ENCODE data around the gene B3GNT4. TPM values are rescaled to one million over a fixed set of nuclear protein-coding genes. Genes with fewer than 3 reads are reported as not detected.

Gene B3GNT4
- total RNA-seq, 2 experiments from 2014 or later = not detected

DNA sequence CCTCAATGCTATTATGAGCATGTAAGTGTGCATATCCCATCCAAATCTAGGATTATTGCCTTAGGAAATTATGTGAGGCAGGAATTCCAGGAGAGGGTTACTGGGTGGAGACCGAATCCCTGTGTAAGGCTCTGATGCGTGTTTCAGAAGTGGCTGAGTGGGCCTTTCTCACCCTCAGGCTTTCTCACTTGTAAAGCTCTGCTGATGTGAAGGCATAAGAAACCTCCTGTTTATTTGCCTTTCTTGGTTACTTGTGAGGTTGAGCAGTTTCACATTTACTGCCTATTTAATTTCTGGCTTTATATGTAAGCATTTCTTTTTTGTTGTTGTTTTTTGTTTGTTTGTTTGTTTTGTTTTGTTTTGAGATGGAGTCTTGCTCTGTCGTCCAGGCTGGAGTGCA lies 40.5 kb upstream of the B3GNT4 start:
- peak in 1 of 14 experiments; percentile 27 for DNase-seq
- no peak overlapping the region for H3K4me3 Mint-ChIP-seq
- Histone ChIP-seq H3K4me3 (ENCODE audit: low read length) (no peak overlapping the region), H3K27me3 (ENCODE audit: control insufficient read depth in 1 of 2, insufficient read depth in 2 of 2, low read length in 2 of 2) (no peaks in the 10 kb centered on the region), H3K4me1 (ENCODE audit: insufficient read depth, low read length) (peaks cover 4% of the 10 kb centered on the region), H3K36me3 (ENCODE audit: insufficient read depth, low read length) (no peaks in the 10 kb centered on the region), H3K9me3 (ENCODE audit: control insufficient read depth in 1 of 2, insufficient read depth in 1 of 2, low read length in 2 of 2) (no peaks in the 10 kb centered on the region), H3K27ac (ENCODE audit: low read depth in 1 of 2, low read length in 2 of 2) (no peak overlapping the region)
- POLR2A ChIA-PET = no interaction called here
- no peaks in the 10 kb centered on the region for H3K27me3 Mint-ChIP-seq
- CTCF ChIA-PET = no interaction called here
- intact Hi-C loops (cut with DNase I, micrococcal nuclease) = no loop called here
- H3K36me3 Mint-ChIP-seq (ENCODE audit: low read depth) = no peaks in the 10 kb centered on the region
- ATAC-seq (ENCODE audit: poor library complexity) = no peak
- H3K27ac Mint-ChIP-seq = no peak overlapping the region
- H3K4me1 Mint-ChIP-seq (ENCODE audit: low read depth) = no peaks in the 10 kb centered on the region
- no peak for TF ChIP-seq CTCF (IDR thresholded peaks at IDR 0.05)
- H3K9me3 Mint-ChIP-seq = no peaks in the 10 kb centered on the region

DNA sequence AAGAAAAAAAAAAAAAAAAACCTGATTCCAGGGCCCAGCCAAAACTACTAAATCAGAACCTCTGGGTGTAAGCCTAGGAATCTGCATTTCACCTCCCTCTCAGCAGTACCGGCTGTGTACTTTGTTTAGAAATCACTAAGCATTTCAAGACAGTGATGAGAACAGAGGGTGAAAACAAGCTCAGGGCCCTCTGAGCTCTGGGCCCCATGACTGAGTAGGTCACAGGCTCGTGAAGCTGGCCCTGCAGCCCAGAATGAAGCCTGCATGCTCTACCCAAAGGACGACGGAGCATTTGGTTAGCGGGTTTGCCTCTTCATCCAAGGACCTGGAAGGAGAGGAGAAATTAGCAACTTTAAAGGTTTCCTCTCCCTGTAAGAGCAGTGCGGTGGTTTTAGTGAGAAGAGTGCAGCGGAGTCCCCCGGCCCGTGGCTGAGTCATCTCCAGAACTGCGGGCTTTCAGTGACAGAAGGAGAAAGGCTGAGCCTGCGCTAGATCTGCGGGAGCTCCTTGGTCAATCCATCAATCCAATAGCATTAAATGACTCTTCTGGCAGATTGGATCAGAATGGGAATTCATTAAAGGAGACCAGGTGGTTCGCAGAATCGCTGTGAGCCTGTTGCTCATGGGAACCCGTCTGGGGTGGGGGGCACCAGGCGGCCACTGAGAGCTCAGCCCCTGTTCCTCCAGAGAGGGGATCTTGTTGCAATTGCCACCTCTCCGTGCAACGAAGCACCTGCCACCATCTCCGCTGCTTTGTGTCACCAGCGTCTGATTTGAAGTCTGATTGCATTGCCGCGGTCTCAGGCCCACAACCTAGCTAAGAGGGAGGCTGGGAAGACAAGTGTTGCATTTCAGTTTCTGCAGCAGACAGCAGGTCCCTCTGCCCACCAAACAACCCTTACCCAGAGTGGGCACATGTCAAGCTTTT lies 36.8 kb upstream of the B3GNT4 start:
- H3K36me3 ChIP-seq (ENCODE audit: insufficient read depth, low read length) = no peaks in the 10 kb centered on the region
- Mint-ChIP-seq H3K36me3 (ENCODE audit: low read depth) (no peaks in the 10 kb centered on the region), H3K4me1 (ENCODE audit: low read depth) (no peaks in the 10 kb centered on the region), H3K9me3 (no peaks in the 10 kb centered on the region), H3K4me3 (no peak overlapping the region), H3K27ac (no peak overlapping the region), H3K27me3 (no peaks in the 10 kb centered on the region)
- no peaks in the 10 kb centered on the region for H3K9me3 ChIP-seq (ENCODE audit: control insufficient read depth in 1 of 2, insufficient read depth in 1 of 2, low read length in 2 of 2)
- ChIA-PET POLR2A (no interaction called here), CTCF (no interaction called here)
- H3K4me3 ChIP-seq (ENCODE audit: low read length) = no peak overlapping the region
- H3K4me1 ChIP-seq (ENCODE audit: insufficient read depth, low read length) = peaks cover 4% of the 10 kb centered on the region
- intact Hi-C loops (cut with DNase I, micrococcal nuclease) = no loop called here
- no peak for TF ChIP-seq CTCF (IDR thresholded peaks at IDR 0.05)
- ATAC-seq (ENCODE audit: poor library complexity) (no peak), DNase-seq (peak in 1 of 14 experiments; percentile 43)
- no peaks in the 10 kb centered on the region for H3K27me3 ChIP-seq (ENCODE audit: control insufficient read depth in 1 of 2, insufficient read depth in 2 of 2, low read length in 2 of 2)
- no peak overlapping the region for H3K27ac ChIP-seq (ENCODE audit: low read depth in 1 of 2, low read length in 2 of 2)

GRCh38 chr12:122167356-122167925 lies 36.1 kb upstream of the B3GNT4 start:
- ATAC-seq (ENCODE audit: poor library complexity) (no peak), DNase-seq (no peak)
- no peak for TF ChIP-seq CTCF (IDR thresholded peaks at IDR 0.05)
- Mint-ChIP-seq H3K9me3 (no peaks in the 10 kb centered on the region), H3K36me3 (ENCODE audit: low read depth) (no peaks in the 10 kb centered on the region), H3K4me1 (ENCODE audit: low read depth) (no peaks in the 10 kb centered on the region), H3K4me3 (no peak overlapping the region), H3K27ac (no peak overlapping the region), H3K27me3 (no peaks in the 10 kb centered on the region)
- Histone ChIP-seq H3K27ac (ENCODE audit: low read depth in 1 of 2, low read length in 2 of 2) (no peak overlapping the region), H3K4me3 (ENCODE audit: low read length) (no peak overlapping the region), H3K9me3 (ENCODE audit: control insufficient read depth in 1 of 2, insufficient read depth in 1 of 2, low read length in 2 of 2) (no peaks in the 10 kb centered on the region), H3K27me3 (ENCODE audit: control insufficient read depth in 1 of 2, insufficient read depth in 2 of 2, low read length in 2 of 2) (no peaks in the 10 kb centered on the region), H3K36me3 (ENCODE audit: insufficient read depth, low read length) (no peaks in the 10 kb centered on the region), H3K4me1 (ENCODE audit: insufficient read depth, low read length) (no peaks in the 10 kb centered on the region)
- CTCF ChIA-PET = no interaction called here
- intact Hi-C loops (cut with DNase I, micrococcal nuclease) = no loop called here
- POLR2A ChIA-PET = no interaction called here
